Fibroblast of pulmonary artery (primary cell): ENCODE measurements around the gene EHBP1L1.
A peak's percentile ranks its signal among the peaks of the same experiment; 100 is the strongest.

Experiments used
- DNase-seq: peaks from one replicate; pipeline ENCODE4 v3.0.0-alpha.2; 2010; ENCODE audit warnings: low read depth
- H3K4me3 ChIP-seq: replicated peaks from 2 replicates; pipeline ENCODE4 v1.5.1; 2011; ENCODE audit warnings: low read depth, mild to moderate bottlenecking, control low read depth, low read length, moderate library complexity
- TF ChIP-seq, protein P1 (sequence below): IDR thresholded peaks from 2 replicates; pipeline ENCODE4 v1.5.1; 2011; ENCODE audit warnings: mild to moderate bottlenecking, control low read depth, low read length, inconsistent platforms; ENCODE audit errors: missing control alignments

Gene EHBP1L1

DNA sequence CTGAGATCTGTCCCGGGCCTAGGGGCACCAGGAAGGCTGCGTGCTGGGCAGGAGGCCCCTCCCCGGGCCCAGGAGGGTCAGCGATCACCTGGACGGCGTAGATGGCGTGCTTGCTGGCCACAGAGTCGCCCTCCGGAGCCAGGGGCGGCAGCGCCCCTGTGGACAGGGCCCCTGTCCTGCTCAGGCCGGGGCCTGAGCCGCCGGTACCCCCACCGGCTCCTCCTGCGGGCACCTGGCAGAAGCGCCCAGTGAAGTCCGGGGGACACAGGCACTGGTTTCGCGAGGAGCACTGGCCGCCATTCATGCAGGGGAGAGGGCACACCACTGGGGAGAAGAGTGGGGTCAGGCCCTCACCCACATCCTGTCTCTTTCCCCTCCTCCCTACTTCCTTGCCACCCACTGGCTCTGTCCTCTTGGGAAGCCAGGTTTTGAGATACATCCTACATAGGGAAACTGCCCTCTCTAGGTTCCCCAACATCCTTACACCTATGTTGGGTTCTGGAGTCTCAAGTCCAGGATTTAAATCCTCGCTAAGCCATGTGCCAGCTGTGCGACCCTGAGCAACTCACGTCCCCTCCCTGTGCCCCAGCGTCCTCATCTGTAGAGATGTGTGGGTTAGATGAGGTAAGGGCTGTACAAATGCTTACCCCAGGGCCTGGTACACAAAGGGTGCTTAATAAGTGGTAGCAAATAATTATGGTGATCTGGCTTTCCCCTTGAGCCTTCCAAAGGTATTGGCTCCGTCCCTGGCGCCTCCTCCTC, 21.6 kb upstream of the EHBP1L1 start:
- TF ChIP-seq, protein P1, sequence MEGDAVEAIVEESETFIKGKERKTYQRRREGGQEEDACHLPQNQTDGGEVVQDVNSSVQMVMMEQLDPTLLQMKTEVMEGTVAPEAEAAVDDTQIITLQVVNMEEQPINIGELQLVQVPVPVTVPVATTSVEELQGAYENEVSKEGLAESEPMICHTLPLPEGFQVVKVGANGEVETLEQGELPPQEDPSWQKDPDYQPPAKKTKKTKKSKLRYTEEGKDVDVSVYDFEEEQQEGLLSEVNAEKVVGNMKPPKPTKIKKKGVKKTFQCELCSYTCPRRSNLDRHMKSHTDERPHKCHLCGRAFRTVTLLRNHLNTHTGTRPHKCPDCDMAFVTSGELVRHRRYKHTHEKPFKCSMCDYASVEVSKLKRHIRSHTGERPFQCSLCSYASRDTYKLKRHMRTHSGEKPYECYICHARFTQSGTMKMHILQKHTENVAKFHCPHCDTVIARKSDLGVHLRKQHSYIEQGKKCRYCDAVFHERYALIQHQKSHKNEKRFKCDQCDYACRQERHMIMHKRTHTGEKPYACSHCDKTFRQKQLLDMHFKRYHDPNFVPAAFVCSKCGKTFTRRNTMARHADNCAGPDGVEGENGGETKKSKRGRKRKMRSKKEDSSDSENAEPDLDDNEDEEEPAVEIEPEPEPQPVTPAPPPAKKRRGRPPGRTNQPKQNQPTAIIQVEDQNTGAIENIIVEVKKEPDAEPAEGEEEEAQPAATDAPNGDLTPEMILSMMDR = no peak
- DNase-seq = no peak
- no peak overlapping the region for H3K4me3 ChIP-seq

GRCh38 chr11:65554842-65555430, 20.9 kb upstream of the EHBP1L1 start:
- no peak overlapping the region for H3K4me3 ChIP-seq
- DNase-seq = no peak
- TF ChIP-seq, protein P1 = no peak

DNA sequence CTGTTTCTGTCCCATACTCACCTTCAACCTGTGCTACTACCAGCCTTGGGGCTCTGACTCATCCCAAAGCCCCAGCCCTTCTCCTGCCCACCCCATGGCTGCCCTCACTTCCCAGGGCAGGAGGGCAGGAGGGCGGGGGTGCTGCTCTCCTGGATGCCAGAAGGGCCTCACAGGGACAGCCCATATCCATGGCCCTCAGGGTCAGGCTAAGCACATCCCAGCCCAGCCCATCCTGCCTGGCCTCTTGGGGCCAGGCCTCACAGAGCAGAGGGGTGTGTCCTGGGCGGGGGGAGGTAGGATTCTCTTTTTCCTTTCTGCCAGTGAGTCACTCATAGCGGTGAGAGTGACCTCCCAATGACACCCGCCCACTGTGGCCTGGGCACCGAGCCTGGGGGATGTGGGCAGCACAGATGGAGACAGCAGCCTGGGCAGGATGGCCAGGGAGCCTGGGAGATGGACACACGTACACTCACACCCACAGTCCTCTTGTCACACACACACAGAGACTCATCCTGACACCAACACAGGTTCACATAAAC, 20.1 kb upstream of the EHBP1L1 start:
- TF ChIP-seq, protein P1 = no peak
- DNase-seq = peak; percentile 69
- H3K4me3 ChIP-seq = no peak overlapping the region

GRCh38 chr11:65556470-65557279, 19.2 kb upstream of the EHBP1L1 start:
- TF ChIP-seq, protein P1 = no peak
- no peak for DNase-seq
- peak overlapping the region; percentile 60 for H3K4me3 ChIP-seq

- TF ChIP-seq, protein P1 = no peak
- peak overlapping the region; percentile 60 for H3K4me3 ChIP-seq
- peak; percentile 32 for DNase-seq
Measured at GRCh38 chr11:65557280-65558001, 18.4 kb upstream of the EHBP1L1 start.
